Smooth muscle cell of the brain vasculature (primary cell): ENCODE results near the gene DENND1A.
A peak's percentile ranks its signal among the peaks of the same experiment; 100 is the strongest.
"Not testable (repeated sequence)": the region's sequence is repeated elsewhere in the genome, so short reads cannot be mapped to it uniquely, and the experiment has no call there.

Source experiments
- DNase-seq: peaks from one replicate; pipeline ENCODE4 v3.0.0-alpha.2; 2012; ENCODE audit warnings: low read depth, low spot score

The DENND1A gene

DNA sequence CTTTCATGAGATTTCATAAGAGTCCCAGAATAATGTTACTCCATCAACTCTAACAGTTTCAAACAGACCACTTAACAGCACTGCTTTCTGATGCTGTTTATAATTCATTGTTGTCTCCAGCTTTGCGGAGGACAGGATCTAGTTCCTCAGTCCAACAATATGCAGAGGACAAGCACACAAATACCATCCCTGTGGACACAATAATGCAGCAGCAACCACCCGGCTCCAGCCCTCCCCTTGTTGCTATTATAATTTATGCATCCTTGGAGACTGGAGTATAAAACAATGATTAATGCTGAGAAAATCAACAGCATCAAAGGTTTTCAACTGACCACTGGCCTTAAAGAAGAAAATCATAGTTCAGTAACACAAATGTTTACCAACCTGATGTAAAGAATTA, 108.3 kb downstream of the DENND1A start:
- no peak for DNase-seq

- DNase-seq: no peak
These were observed 109.8 kb downstream of the DENND1A start for GRCh38 chr9:123820139-123820538.

DNA sequence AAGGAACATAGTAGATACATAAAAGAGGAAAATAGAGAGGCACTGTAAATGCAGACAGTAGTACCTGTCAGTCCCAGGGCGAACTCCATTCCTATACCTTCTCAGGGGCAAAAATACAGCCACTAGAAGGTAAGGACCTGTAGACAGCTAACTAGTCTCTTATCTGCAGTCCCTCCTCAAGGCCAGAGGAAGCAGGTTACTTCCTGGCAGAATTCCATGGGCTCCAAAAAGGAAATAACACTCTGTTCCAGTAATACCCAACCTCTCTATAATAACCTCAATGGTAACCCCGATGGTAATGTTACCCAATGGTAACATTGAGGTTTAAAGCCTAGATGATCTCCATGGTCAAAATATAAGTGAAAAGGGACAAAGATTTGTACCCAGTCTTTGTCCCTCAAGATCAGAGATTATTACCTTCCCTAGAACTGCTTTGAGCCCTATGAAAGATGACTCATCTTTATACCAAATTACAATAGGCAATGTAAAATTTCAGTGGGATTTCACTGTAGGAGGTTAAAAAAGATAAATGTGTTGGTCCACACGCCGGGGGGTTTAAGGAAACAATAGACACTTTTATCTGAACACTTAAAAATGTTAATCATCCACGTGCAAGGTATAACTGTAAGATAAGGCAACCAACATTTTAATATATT, 113.0 kb downstream of the DENND1A start:
- DNase-seq: no peak

DNA sequence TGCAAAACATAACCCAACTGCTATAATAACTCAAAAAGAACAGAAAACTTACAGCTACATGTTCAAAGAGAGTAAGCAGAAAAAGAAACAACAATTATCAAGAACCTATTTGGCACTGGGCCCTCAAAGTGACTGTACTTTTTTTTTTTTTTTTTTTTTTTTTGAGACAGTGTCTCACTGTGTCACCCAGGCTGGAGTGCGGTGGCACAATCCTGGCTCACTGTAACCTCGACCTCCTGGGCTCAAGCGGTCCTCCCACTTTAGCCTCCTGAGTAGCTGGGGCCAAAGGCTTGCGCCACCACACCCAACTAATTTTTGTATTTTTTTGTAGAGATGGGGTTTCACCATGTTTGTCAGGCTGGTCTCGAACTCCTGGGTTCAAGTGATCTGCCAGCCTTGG, 114.1 kb downstream of the DENND1A start:
- DNase-seq: not testable (repeated sequence)

- no peak for DNase-seq
These were observed 115.4 kb downstream of the DENND1A start for GRCh38 chr9:123814496-123814895.

DNA sequence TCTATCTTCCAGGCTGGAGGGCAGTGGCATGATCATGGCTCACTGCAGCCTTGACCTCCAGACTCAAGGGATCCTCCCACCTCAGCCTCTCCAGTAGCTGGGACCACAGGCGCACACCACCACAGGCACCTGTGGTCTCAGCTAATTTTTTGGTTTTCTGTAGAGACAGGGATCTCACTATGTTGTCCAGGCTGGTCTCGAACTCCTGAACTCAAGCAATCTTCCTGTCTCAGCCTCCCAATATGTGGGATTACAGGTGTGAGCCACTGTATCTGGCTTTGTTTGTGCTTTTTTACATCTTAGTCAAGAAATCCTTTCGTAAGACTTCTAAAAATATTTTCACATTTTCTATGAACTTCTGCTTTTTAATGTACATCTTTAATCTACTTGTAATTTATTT, 116.9 kb downstream of the DENND1A start:
- no peak for DNase-seq

GRCh38 chr9:123807251-123807650, 122.7 kb downstream of the DENND1A start:
- no peak for DNase-seq

DNA sequence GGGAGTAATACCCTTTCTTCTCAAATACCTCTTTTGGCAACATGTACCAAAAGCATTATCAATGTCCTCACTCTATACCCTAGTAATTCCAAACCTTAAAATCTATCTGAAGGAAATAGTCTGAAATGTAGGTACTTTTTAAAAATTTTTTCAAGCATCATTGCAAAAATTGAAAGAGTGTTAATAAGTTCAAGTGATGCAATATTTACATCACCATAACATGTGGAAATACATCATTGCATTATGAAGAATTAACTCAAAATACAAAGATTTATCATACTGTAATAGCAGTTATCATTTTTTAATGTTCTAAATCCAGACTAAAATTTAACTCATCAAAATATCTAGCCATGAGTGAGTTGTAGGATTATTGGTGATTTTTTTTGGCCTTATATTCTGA, 123.1 kb downstream of the DENND1A start:
- no peak for DNase-seq

DNA sequence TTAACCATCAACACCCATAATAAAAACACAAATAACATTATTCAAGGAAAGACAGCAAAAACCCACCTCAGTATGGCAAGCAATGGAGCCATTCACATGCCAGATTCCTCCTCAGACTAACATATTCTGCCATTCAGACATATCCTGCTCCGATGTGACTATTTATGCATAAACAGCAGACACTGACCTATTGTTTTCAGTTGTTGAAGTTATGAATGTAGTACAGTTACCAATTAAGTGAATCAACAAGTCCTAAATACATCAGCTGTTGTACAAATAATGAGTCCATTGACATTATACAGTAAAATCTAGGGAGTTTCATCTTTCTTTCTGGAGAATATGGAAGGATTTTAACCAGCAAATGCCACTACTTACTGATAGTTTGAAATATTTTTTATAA, 131.7 kb downstream of the DENND1A start:
- DNase-seq: no peak

- no peak for DNase-seq
These were observed 133.1 kb downstream of the DENND1A start for GRCh38 chr9:123796618-123797484.

DNA sequence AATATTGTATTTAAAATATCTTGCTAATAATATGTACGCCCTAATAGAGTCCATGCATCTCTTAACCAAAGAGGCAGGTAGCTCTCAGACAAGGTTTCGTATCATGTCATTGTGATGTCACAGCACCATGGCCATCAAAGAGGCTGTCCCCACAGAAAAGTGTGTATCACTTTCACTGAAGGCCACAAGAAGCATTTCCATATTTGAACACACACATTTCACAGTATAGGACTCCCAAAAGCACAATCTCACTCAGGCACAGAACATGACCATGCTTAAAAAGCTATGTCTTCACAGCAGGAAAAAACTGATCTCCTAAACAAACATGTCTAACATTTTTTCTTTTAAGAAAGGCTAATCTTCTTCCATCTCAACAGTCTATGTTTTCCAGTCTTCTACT, 133.8 kb downstream of the DENND1A start:
- no peak for DNase-seq

- peak; percentile 49 for DNase-seq
These were observed 134.6 kb downstream of the DENND1A start for GRCh38 chr9:123795336-123795735.

DNA sequence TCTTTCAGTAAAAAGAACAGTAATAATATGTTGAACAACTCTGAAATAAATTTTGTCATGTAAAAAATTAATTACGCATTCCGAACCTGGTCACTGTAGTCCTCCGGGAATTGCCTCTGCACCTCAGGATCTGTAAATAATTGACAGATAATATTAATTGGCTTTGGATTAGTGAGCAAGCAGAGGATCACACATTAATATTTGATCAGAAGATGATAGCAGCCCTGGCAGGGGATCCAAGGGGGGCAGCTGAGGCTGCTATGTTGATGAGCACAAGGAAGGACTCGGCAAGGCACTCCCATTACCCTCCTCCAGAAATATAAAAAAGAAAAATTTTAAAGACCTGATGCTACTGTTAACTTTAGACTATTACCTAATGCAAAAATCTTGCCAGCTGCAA, 137.4 kb downstream of the DENND1A start:
- DNase-seq: no peak

DNA sequence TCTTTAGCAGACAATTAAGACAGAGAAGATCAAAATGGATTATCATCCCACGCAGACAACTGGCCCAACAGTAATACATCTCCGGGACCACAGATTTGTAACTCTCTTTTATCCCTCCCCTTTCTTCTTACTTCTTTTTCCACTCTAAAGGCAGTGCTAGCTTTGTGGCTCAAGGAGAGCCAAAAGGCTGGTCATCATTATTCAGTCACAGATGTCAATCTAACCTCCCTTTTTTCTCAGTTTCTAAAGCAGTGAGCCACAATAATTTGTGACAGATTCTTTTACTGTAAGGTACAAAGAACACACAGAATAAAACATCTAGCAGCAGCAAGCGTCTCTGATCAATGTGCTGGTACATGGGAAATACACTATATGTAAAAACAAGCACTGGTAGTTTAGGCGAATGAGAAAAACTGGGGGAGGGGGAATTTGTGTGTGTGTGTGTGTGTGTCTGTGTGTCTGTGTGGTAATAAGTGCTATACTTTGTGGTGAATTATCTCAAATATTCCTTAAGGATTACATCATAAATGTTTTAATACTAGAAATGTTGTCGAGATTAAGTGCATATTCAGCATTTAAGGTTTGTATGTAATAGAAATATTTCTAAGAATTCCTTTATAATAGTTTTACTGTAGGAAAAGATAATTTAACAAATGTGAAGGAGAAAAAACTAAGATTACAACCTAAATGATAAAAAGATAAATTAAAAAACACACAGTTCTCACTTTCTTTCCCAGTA, 140.2 kb downstream of the DENND1A start:
- no peak for DNase-seq

- DNase-seq: no peak
These were observed 142.5 kb downstream of the DENND1A start for GRCh38 chr9:123787416-123787815.

DNA sequence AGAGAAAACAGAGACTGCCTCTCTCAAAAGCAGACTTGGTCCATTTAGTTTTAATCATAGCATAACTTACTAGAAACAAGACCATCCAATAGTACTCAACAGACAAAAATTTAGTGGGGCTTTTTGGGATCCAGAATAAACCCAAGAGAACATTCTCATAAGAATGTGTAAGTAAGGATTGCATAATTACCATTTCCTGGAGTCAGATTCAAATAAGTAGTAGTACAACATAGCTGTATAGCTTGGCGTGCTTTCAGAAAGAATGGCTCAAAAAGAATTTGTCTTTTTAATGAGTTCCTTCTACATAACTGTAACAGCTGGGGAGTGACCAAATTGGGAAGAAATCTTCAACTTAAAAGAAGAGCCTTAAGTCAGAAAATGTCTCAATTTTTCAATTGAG, 145.4 kb downstream of the DENND1A start:
- no peak for DNase-seq

- DNase-seq: no peak
These were observed 151.6 kb downstream of the DENND1A start for GRCh38 chr9:123778232-123778902.

- DNase-seq: no peak
These were observed 153.0 kb downstream of the DENND1A start for GRCh38 chr9:123776708-123777537.

- DNase-seq: no peak
These were observed 154.3 kb downstream of the DENND1A start for GRCh38 chr9:123775289-123776284.

- DNase-seq: no peak
These were observed 156.1 kb downstream of the DENND1A start for GRCh38 chr9:123773783-123774182.
